Measurements from ENCODE around the gene KCNT2.
A peak's percentile ranks its signal among the peaks of the same experiment; 100 is the strongest.

KCNT2 gene

GRCh38 chr1:196399713-196400112 is 208.5 kb downstream of the KCNT2 start:
- no peak for DNase-seq (ENCODE audit: low read depth)

- peak; percentile 41 for DNase-seq (ENCODE audit: low read depth)
Observed at GRCh38 chr1:196393742-196394141, 214.5 kb downstream of the KCNT2 start.

DNA sequence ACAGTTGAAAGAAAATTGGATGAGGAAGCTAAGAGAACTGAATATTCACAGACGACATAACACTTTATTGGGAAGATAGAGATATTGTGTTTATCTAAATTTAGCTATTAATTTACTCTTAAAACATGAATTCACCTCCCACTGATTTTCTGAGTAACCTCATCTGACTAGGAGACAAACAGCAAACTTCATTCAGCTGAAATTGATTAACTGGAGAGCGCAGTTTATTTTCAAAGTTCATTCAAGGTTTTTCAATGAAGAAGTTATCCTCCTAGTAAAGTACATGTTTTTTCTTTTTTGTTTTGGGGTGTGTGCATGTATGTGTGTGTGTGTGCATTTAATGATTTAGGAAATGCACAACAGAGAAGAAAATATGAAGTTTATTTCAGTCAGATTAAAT is 215.0 kb downstream of the KCNT2 start:
- DNase-seq (ENCODE audit: low read depth): no peak

DNA sequence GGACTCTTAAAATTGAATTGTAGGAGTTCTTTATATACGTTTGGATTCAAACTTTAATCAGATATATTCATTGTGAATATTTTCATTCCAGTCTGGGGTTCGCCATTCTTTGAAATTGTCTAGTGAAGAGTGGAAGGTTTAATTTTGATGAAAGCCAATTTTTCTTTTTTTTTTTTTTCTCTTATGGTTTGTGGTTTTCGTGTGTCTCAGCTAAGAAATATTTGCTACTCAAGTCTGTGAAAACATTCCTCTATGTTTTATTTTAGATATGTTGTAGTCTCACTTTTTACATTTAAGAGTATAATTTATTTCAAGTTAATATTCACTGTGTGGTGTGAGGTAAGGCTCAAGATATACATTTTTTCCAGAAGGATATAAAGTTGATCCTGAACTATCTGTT is 220.5 kb downstream of the KCNT2 start:
- DNase-seq (ENCODE audit: low read depth): no peak

DNA sequence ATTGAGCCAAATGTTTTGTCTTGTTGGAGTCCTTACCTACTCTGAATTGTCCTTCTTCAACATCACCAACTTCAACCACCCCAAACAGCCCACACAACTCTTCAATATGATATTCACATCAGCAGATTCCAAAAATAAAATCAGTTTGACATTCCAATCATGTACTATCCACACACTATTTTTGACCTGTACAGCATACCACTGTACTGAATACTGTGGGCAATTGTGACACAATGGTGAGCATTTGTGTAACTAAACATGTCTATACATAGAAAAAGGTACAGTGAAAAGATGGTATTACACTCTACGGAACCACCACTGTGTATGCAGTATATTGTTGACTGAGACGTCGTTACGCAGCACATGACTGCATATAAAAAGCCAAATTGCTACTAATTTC is 223.1 kb downstream of the KCNT2 start:
- no peak for DNase-seq (ENCODE audit: low read depth)

DNA sequence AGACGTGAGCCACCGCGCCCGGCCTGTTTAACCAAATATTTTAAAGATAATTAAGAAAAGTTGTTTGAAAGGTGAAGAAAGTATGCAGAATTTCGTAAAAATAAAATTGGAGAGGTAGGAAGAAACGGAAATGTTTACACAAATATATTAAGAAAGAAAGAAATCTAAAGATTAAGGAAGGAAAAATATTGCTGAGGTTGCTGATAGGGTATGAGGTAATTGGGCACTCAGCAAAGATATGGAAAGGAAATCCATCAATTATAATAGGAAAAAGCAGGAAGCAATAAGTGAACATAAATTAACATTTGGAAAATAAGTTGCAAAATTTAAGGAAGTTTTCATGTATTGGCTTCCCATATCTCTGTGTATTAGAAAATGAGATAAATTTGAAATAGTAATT is 225.9 kb downstream of the KCNT2 start:
- DNase-seq (ENCODE audit: low read depth): no peak

- no peak for DNase-seq (ENCODE audit: low read depth)
Observed at GRCh38 chr1:196381544-196381943, 226.7 kb downstream of the KCNT2 start.

GRCh38 chr1:196380316-196380715 is 227.9 kb downstream of the KCNT2 start:
- no peak for DNase-seq (ENCODE audit: low read depth)

- DNase-seq (ENCODE audit: low read depth): no peak
Observed at GRCh38 chr1:196377811-196378210, 230.4 kb downstream of the KCNT2 start.

DNA sequence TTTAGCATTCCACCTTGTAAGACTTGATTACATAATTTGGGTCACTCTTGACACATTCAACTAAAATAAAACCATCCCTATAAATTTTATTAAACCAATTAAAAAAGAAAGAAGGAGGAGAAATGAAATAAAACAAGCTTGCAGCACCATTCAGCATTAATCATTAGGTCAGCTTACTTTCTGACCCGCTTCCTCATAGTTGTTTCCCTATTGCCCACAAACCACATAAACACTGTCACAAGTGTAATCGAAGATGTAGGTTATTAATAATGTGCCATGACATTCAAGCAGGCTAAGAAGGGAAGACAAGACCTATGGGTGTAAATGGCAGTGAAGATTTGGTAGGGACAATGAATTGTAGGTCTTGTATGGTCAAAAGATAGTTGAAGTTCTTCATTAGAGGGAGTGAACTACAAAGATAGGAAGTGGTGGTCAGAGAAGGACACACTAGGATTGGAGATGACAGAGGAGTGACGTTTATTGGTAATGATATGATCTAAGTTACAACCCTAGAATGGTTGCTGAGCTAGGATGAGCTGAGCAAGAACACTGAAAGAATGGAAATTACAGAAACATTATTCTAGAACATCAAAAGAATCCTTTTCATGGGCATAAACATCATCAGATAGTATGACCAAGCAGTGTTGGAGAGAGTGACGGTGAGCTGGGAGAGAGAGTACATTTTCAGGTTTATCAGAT is 231.5 kb downstream of the KCNT2 start:
- DNase-seq (ENCODE audit: low read depth): no peak

GRCh38 chr1:196373798-196374197 is 234.4 kb downstream of the KCNT2 start:
- DNase-seq (ENCODE audit: low read depth): no peak

- peak; percentile 4 for DNase-seq (ENCODE audit: low read depth)
Observed at GRCh38 chr1:196372896-196373536, 235.2 kb downstream of the KCNT2 start.

DNA sequence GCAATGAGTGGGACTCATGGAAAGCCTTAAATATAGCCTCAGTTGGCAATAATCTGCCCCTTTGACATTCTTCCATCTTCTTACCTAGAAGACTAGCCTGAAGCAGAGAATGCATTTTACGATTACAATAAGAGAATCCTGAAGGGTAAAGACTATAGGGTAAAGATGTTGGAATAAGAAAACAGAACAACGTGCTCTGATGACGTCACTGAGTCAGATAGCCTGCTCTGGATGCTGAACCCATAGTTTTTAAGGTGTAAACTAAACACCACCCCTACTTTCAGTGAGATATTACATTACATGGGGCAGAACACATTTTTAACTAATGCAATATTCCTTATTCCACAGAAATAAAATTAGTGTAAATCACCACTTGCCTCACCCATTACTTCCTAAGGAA is 240.4 kb downstream of the KCNT2 start:
- no peak for DNase-seq (ENCODE audit: low read depth)

DNA sequence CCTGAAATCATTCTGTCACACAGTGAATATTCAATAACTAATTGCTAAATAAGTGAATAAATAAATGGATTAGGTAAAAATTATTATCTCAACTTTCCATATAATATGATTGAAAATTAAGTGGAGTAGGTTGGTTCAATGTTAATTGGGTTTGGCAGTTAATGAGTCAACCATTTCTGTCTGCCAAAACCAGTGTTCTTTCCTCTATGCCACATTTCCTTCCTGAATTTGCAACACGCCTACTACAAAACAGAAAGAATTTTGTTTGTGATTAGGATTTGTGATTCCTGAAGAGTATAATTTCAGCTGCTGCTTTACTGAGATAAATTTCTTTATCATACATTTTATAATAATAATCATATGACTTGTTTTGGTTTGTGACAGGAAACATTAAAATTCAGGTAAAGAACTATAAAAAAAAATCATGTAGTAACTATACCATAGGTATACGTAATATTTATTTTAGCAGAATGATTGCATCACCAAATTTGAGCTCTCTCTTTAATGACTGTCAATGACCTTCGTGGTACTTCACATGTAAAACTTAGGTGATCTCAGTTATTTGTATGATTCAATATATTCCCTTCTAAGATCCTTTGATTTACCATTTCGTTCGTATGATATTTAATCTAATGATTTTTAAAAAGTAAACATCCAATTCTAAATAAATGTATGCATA is 241.3 kb downstream of the KCNT2 start:
- no peak for DNase-seq (ENCODE audit: low read depth)

DNA sequence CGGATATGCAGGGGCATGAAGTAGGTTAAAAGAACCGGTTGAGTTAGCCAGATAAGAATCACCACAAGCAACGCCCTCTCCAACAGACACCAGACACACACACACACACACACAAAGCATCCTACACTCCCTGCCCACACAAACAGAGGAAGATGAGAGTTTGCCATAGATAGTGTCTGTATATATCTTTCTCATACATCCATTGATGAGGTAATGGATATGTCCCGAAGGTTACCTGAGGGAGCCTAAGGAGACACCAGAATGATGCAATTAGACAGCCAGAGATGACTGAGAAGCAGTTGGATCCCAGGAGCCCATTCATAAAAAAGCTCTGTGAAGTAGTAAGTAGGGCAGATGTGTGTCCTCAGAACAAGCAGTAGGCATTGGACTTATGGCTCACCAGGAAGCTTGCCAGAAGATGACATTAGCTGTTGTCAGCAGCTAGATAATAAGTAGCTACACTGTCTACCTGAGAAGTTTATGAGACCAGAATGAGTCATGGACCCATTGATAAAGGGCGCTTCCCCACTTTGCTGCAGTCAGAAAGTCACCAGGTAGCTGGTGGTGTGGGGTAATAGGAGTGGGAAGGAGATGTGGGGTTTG is 247.0 kb downstream of the KCNT2 start:
- peak; percentile 1 for DNase-seq (ENCODE audit: low read depth)

- no peak for DNase-seq (ENCODE audit: low read depth)
Observed at GRCh38 chr1:196357913-196358312, 250.3 kb downstream of the KCNT2 start.

- DNase-seq (ENCODE audit: low read depth): peak; percentile 3
Observed at GRCh38 chr1:196355206-196355786, 252.9 kb downstream of the KCNT2 start.

- no peak for DNase-seq (ENCODE audit: low read depth)
Observed at GRCh38 chr1:196344453-196344852, 263.8 kb downstream of the KCNT2 start.

DNA sequence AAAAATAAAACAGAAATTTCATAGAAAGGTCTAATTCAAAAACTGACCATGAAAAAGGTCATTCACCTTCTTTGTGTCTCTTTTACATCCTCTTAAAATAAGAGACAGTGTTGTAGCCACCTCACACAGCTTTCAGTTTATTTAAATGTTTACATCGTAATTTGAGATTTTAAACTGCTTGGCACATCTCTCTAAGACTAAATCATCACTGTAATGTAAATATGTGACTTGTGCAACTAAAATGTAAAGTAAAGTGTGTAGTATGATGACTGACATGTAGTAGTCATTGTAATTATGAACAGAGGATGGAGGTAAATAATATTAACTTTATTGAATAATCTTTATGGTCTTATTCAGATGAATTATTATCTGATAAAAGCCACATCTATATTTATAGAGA is 283.9 kb downstream of the KCNT2 start:
- no peak for DNase-seq (ENCODE audit: low read depth)

DNA sequence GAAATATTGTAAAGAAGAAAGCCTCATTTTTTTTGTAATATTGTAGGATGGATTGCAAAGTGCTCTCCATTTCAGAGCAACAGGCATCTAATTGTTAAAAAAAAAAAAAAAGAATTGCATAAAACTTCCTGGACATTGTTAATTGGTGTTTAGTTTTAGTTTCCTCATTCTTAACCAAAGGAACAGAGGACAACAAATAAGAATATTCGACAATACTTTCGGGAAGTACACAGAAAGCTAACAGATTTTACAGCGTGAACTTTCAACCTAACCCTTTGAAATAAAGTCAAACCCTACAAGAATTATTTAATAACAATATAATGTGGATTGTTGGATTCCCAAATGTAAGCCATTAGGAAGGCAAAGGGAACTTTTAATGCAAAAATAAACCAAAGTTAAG is 284.4 kb downstream of the KCNT2 start:
- DNase-seq (ENCODE audit: low read depth): no peak

- DNase-seq (ENCODE audit: low read depth): no peak
Observed at GRCh38 chr1:196319301-196319700, 288.9 kb downstream of the KCNT2 start.
